Measurements from ENCODE around the gene PEF1. TPM values are rescaled to one million over a fixed set of nuclear protein-coding genes. Genes with fewer than 3 reads are reported as not detected.

Gene PEF1
- total RNA-seq, 2 experiments from 2014 or later = 56.1 to 67.7 TPM

DNA sequence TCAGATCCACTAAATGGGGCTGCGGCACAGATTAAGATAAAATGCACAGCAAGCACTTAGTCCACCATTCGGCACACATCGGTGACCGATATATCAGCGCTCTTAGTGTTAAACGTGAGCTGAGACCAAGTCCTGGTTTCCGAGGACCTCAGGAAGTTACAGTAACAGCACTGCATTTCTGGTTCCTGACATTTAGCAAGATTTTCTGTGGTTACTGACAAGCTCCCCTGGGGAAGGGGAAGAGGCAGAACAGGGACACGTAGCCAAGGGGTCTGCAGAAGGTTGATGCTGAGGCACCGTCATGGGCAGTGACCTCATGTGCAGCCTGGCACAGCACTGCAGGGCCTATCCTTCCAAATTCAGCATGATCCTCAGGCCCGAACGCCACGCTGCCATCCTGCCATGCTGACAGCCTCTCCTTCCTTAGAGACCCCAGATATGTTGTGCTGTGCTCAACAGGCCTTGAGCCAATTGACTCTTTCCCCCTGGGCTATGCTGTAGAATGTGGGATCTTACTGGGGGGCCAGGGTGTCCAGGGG is 13.4 kb upstream of the PEF1 start:
- Histone ChIP-seq H4K20me1 (ENCODE audit: insufficient read depth, low read length) (no peaks in the 10 kb centered on the region), H3K9me3 (ENCODE audit: low read length) (no peaks in the 10 kb centered on the region), H3K36me3 (ENCODE audit: insufficient read depth, low read length) (no peaks in the 10 kb centered on the region), H3K79me2 (ENCODE audit: insufficient read depth, low read depth, low read length) (no peaks in the 10 kb centered on the region), H3K4me1 (ENCODE audit: insufficient read depth, low read length, poor library complexity, severe bottlenecking) (no peaks in the 10 kb centered on the region), H3K27ac (ENCODE audit: low read depth, low read length, poor library complexity, severe bottlenecking) (no peak overlapping the region), H3K4me2 (ENCODE audit: low read length) (no peak overlapping the region), H3K9me2 (ENCODE audit: insufficient read depth, low read length) (no peaks in the 10 kb centered on the region), H3K4me3 (ENCODE audit: low read depth, low read length, poor library complexity, severe bottlenecking) (no peak overlapping the region), H2AFZ (ENCODE audit: low read length) (no peak overlapping the region)
- ChIA-PET POLR2A (no interaction called here), CTCF (ENCODE audit: unreplicated experiment) (no interaction called here)
- TF ChIP-seq CTCF (conservative IDR thresholded peaks at IDR 0.05; ENCODE audit: low read length) (no peak), EZH2phosphoT487 (IDR thresholded peaks at IDR 0.05; ENCODE audit: borderline replicate concordance, low read depth, low read length) (no peak)
- intact Hi-C loops (cut with micrococcal nuclease; ENCODE audit: unreplicated experiment) = no loop called here
- no peak for DNase-seq (ENCODE audit: low spot score)
- no TSS peak for BruUV-seq (replicated peaks)

DNA sequence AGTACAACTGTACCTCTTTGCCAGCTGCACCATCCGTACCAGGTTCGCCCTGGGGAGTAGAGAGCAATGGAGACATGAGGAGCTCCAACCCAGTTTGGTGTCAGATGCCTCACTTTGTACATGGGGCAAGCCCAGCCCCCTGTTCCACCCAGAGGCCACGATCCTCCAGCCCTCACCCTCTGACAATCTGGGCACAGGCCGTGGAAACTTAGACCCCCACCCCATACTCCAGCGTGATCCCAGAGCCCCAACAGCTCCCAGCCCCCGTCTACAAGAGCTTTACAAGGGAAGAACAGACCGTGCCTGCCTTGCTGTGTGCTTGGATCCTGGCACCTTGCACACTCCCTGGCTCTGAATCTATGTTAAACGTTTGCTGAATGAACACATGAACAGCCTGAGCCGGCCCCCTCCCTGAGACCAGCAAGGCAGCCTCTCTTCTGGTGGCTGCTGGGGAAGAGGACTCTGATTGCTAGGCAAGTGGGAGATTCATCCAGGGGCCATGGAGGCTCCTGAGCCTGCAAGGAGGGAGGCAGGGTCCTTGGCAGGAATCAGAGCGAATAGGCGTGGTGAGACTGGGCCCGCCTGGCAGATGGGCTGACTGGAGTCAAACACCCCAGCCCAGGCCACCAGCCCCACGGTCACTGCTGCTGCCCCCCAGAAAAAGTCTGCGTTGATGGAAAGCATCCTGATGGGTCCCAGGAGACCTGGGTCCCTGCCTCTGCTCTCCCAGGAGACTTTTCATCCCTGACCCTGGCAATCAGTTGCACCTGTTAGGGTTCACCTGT is 12.5 kb upstream of the PEF1 start:
- no peak for TF ChIP-seq CTCF (conservative IDR thresholded peaks at IDR 0.05; ENCODE audit: low read length)
- TF ChIP-seq EZH2phosphoT487 (IDR thresholded peaks at IDR 0.05; ENCODE audit: borderline replicate concordance, low read depth, low read length) = no peak
- BruUV-seq (replicated peaks) = no TSS peak
- Histone ChIP-seq H3K4me3 (ENCODE audit: low read depth, low read length, poor library complexity, severe bottlenecking) (no peak overlapping the region), H3K4me1 (ENCODE audit: insufficient read depth, low read length, poor library complexity, severe bottlenecking) (no peaks in the 10 kb centered on the region), H3K9me3 (ENCODE audit: low read length) (no peaks in the 10 kb centered on the region), H3K4me2 (ENCODE audit: low read length) (no peak overlapping the region), H4K20me1 (ENCODE audit: insufficient read depth, low read length) (no peaks in the 10 kb centered on the region), H3K27ac (ENCODE audit: low read depth, low read length, poor library complexity, severe bottlenecking) (no peak overlapping the region), H3K79me2 (ENCODE audit: insufficient read depth, low read depth, low read length) (no peaks in the 10 kb centered on the region), H3K36me3 (ENCODE audit: insufficient read depth, low read length) (no peaks in the 10 kb centered on the region), H2AFZ (ENCODE audit: low read length) (no peak overlapping the region), H3K9me2 (ENCODE audit: insufficient read depth, low read length) (no peaks in the 10 kb centered on the region)
- ChIA-PET POLR2A (no interaction called here), CTCF (ENCODE audit: unreplicated experiment) (no interaction called here)
- no peak for DNase-seq (ENCODE audit: low spot score)
- intact Hi-C loops (cut with micrococcal nuclease; ENCODE audit: unreplicated experiment) = no loop called here

DNA sequence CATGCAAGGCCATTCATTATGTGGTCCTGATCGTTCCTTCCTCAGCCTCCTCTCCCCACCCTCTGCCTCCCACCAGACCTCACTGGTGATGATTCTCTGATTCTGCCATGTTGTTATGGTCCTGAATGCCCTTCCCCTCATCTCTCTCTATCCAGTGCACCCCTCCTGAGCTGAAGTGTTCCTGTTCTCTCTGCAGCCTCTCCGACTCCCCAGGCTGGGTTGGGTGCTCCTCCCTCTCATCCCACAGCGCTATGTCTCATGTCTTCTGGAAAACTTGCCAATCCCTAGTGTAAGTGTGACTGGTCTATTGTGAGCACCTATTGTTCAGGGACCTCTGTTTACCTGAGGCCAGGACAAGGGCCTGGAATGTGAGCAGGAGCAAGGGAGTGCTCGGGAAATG is 11.1 kb upstream of the PEF1 start:
- H3K4me2 ChIP-seq (ENCODE audit: low read length) = no peak overlapping the region
- no peak overlapping the region for H2AFZ ChIP-seq (ENCODE audit: low read length)
- H3K27ac ChIP-seq (ENCODE audit: low read depth, low read length, poor library complexity, severe bottlenecking) = no peak overlapping the region
- no peaks in the 10 kb centered on the region for H3K4me1 ChIP-seq (ENCODE audit: insufficient read depth, low read length, poor library complexity, severe bottlenecking)
- no peak overlapping the region for H3K4me3 ChIP-seq (ENCODE audit: low read depth, low read length, poor library complexity, severe bottlenecking)
- intact Hi-C loops (cut with micrococcal nuclease; ENCODE audit: unreplicated experiment) = no loop called here
- H3K9me2 ChIP-seq (ENCODE audit: insufficient read depth, low read length) = no peaks in the 10 kb centered on the region
- no peaks in the 10 kb centered on the region for H3K9me3 ChIP-seq (ENCODE audit: low read length)
- no TSS peak for BruUV-seq (replicated peaks)
- POLR2A ChIA-PET = no interaction called here
- no peaks in the 10 kb centered on the region for H3K36me3 ChIP-seq (ENCODE audit: insufficient read depth, low read length)
- H4K20me1 ChIP-seq (ENCODE audit: insufficient read depth, low read length) = no peaks in the 10 kb centered on the region
- TF ChIP-seq CTCF (conservative IDR thresholded peaks at IDR 0.05; ENCODE audit: low read length) (no peak), EZH2phosphoT487 (IDR thresholded peaks at IDR 0.05; ENCODE audit: borderline replicate concordance, low read depth, low read length) (no peak)
- no peak for DNase-seq (ENCODE audit: low spot score)
- CTCF ChIA-PET (ENCODE audit: unreplicated experiment) = no interaction called here
- no peaks in the 10 kb centered on the region for H3K79me2 ChIP-seq (ENCODE audit: insufficient read depth, low read depth, low read length)

All from OCI-LY7 (cell line).